Measurements from ENCODE around the gene KDM5A. TPM values are rescaled to one million over a fixed set of nuclear protein-coding genes. Genes with fewer than 3 reads are reported as not detected.

KDM5A gene
- polyA plus RNA-seq, 3 donors: 12.2 to 31.4 (median 17.1) TPM

GRCh38 chr12:288687-289086 is 100.4 kb downstream of the KDM5A start:
- Histone ChIP-seq H3K9ac (ENCODE audit: insufficient read depth, low read length, poor library complexity, severe bottlenecking) (no peak overlapping the region), H4K20me1 (ENCODE audit: insufficient read depth, low read length) (peaks cover 87% of the 10 kb centered on the region), H3K79me2 (ENCODE audit: insufficient read depth, low read length) (peaks cover 19% of the 10 kb centered on the region), H3K27me3 (ENCODE audit: control insufficient read depth in 2 of 2, insufficient read depth in 2 of 2, low read length in 2 of 2) (no peaks in the 10 kb centered on the region), H3K4me3 (replicated peaks in 1 of 3; ENCODE audit: low read depth in 2 of 3, low read length in 3 of 3) (no peak overlapping the region), H3K4me2 (replicated peaks; ENCODE audit: extremely low read depth, low read length, poor library complexity, severe bottlenecking) (no peak overlapping the region), H3K27ac (ENCODE audit: low read depth in 1 of 2, low read length in 2 of 2) (no peak overlapping the region), H3K36me3 (replicated peaks in 1 of 2; ENCODE audit: control insufficient read depth in 1 of 2, insufficient read depth in 2 of 2, low read length in 2 of 2) (peaks cover 89 to 94% of the 10 kb centered on the region in 2 donors), H3K9me3 (replicated peaks in 1 of 2; ENCODE audit: control insufficient read depth in 1 of 2, insufficient read depth in 1 of 2, low read length in 2 of 2) (no peaks in the 10 kb centered on the region), H2AFZ (ENCODE audit: insufficient read depth, low read depth, low read length, poor library complexity, severe bottlenecking) (no peak overlapping the region), H3K4me1 (ENCODE audit: control insufficient read depth in 1 of 2, insufficient read depth in 2 of 2, low read length in 2 of 2) (peaks cover 3 to 8% of the 10 kb centered on the region in 2 donors)
- H3K9me3 Mint-ChIP-seq: peaks cover 0 to 1% (median 0%) of the 10 kb centered on the region in 7 donors
- H3K4me3 Mint-ChIP-seq: no peak overlapping the region
- intact Hi-C loops (cut with micrococcal nuclease): no loop called here
- no peak for TF ChIP-seq CTCF (IDR thresholded peaks at IDR 0.05)
- peak in 1 of 3 donors; percentile 4 for DNase-seq
- peak overlapping the region in 1 of 7 donors; percentile 45 for H3K27ac Mint-ChIP-seq
- WGBS (ENCODE audit: insufficient coverage): no CpG with 5 or more reads among the region's 5 CpGs
- peaks cover 71 to 82% of the 10 kb centered on the region in 2 donors for H3K36me3 Mint-ChIP-seq
- no peaks in the 10 kb centered on the region for H3K27me3 Mint-ChIP-seq (ENCODE audit: low read depth in 3 of 3)
- peaks cover 12% of the 10 kb centered on the region for H3K4me1 Mint-ChIP-seq

- Histone ChIP-seq H3K36me3 (replicated peaks in 1 of 2; ENCODE audit: control insufficient read depth in 1 of 2, insufficient read depth in 2 of 2, low read length in 2 of 2) (peaks cover 87 to 94% of the 10 kb centered on the region in 2 donors), H3K4me3 (replicated peaks in 1 of 3; ENCODE audit: low read depth in 2 of 3, low read length in 3 of 3) (no peak overlapping the region), H3K27me3 (ENCODE audit: control insufficient read depth in 2 of 2, insufficient read depth in 2 of 2, low read length in 2 of 2) (no peaks in the 10 kb centered on the region), H3K27ac (ENCODE audit: low read depth in 1 of 2, low read length in 2 of 2) (peak overlapping the region in 1 of 2 donors; percentile 8), H3K4me2 (replicated peaks; ENCODE audit: extremely low read depth, low read length, poor library complexity, severe bottlenecking) (no peak overlapping the region), H3K4me1 (ENCODE audit: control insufficient read depth in 1 of 2, insufficient read depth in 2 of 2, low read length in 2 of 2) (no peaks in the 10 kb centered on the region), H3K79me2 (ENCODE audit: insufficient read depth, low read length) (peaks cover 19% of the 10 kb centered on the region), H3K9ac (ENCODE audit: insufficient read depth, low read length, poor library complexity, severe bottlenecking) (no peak overlapping the region), H2AFZ (ENCODE audit: insufficient read depth, low read depth, low read length, poor library complexity, severe bottlenecking) (no peak overlapping the region), H4K20me1 (ENCODE audit: insufficient read depth, low read length) (peaks cover 80% of the 10 kb centered on the region), H3K9me3 (replicated peaks in 1 of 2; ENCODE audit: control insufficient read depth in 1 of 2, insufficient read depth in 1 of 2, low read length in 2 of 2) (no peaks in the 10 kb centered on the region)
- no peak for TF ChIP-seq CTCF (IDR thresholded peaks at IDR 0.05)
- Mint-ChIP-seq H3K4me3 (no peak overlapping the region), H3K27me3 (ENCODE audit: low read depth in 3 of 3) (no peaks in the 10 kb centered on the region), H3K27ac (no peak overlapping the region), H3K9me3 (peaks cover 0 to 1% (median 0%) of the 10 kb centered on the region in 7 donors), H3K4me1 (no peaks in the 10 kb centered on the region), H3K36me3 (peaks cover 75 to 77% of the 10 kb centered on the region in 2 donors)
- intact Hi-C loops (cut with micrococcal nuclease): no loop called here
- no CpG with 5 or more reads among the region's 5 CpGs for WGBS (ENCODE audit: insufficient coverage)
- DNase-seq: no peak
These were observed 102.4 kb downstream of the KDM5A start for GRCh38 chr12:286531-287300.

All from CD14-positive monocyte (primary cell).